Vagina (tissue), 2 donors: ENCODE measurements around the gene PCDHA1.

Experiments used
- POLR2A ChIP-seq, 2 donors: fragments of 450-650 bp; IDR thresholded peaks; one replicate each; pipeline ENCODE4 v1.6.1; 2017; ENCODE audit warnings: antibody characterized with exemption in 2 of 2, mild to moderate bottlenecking in 2 of 2, moderate library complexity in 2 of 2
- POLR2AphosphoS5 ChIP-seq, 2 donors: sonication (generic); formaldehyde crosslinking; IDR thresholded peaks; one replicate each; pipeline ENCODE4 v1.9.0; 2017; ENCODE audit warnings: antibody characterized with exemption in 2 of 2, mild to moderate bottlenecking in 2 of 2, low read depth in 1 of 2; ENCODE audit not compliant: insufficient read depth in 1 of 2

DNA sequence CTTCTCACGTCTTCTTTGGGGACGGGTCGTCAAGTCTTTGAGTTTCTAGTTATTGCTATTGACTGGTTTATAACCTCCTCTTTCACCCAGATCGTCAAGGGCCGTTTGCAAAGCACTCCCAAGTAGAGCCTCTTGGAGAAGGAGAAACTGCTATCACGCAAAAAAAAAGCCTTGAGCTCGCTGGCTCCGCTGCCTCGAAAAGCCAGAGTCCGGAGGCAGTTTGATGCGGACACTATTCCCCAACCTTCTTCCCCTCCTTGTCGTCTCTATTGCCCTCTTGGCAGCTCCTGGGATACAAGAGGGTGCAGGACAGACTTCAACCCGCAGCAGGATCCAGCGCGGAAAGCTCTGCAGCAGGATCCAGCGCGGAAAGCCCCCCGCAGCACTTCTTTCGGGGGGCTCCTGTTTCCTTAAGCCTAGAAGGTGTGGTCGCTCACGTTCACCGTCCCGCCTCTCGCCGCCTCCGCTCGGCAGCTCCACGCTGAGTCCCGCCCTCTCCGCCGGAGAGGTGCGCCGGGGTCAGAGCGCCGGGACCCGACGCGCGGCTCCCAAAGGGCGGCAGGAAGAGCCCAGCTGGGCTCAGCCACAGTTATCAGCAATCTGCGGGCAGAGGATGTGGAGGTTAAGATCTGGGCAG is 140.0 kb downstream of the PCDHA1 start, which contains the start of gene PCDHAC1:
- TF ChIP-seq POLR2A (IDR thresholded peaks at IDR 0.05) (no peak), POLR2AphosphoS5 (IDR thresholded peaks at IDR 0.05; ENCODE audit: insufficient read depth in 1 of 2, low read depth in 1 of 2) (no peak)
